ENCODE results near the gene CTDSP1.

Gene CTDSP1, protein sequence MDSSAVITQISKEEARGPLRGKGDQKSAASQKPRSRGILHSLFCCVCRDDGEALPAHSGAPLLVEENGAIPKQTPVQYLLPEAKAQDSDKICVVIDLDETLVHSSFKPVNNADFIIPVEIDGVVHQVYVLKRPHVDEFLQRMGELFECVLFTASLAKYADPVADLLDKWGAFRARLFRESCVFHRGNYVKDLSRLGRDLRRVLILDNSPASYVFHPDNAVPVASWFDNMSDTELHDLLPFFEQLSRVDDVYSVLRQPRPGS

DNA sequence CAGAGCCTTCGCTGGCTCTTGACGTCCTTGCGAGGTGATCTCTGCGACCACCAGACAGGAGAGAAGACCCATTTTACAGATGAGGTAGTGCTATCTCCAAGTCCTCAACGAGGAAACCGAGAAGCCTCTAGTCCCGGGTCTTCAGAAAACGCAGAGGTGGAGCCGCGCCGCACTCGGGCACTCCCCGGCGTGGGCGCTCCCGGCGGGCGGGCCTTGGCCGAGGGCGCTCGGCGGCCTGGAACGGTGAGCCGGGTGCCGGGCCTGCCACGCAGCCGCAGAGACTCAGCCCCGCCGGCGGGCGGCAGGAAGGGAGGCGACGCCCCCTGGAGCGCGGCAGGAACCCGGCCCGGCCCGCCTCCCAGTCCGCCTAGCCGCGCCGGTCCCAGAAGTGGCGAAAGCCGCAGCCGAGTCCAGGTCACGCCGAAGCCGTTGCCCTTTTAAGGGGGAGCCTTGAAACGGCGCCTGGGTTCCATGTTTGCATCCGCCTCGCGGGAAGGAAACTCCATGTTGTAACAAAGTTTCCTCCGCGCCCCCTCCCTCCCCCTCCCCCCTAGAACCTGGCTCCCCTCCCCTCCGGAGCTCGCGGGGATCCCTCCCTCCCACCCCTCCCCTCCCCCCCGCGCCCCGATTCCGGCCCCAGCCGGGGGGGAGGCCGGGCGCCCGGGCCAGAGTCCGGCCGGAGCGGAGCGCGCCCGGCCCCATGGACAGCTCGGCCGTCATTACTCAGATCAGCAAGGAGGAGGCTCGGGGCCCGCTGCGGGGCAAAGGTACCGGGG is at the start of gene CTDSP1:
TSS of gene CTDSP1 (plus strand) at position 478 of the 776 bp plus-strand sequence. CDS start at position 701, 223 bp downstream.
- peak; percentile 96 for DNase-seq

DNA sequence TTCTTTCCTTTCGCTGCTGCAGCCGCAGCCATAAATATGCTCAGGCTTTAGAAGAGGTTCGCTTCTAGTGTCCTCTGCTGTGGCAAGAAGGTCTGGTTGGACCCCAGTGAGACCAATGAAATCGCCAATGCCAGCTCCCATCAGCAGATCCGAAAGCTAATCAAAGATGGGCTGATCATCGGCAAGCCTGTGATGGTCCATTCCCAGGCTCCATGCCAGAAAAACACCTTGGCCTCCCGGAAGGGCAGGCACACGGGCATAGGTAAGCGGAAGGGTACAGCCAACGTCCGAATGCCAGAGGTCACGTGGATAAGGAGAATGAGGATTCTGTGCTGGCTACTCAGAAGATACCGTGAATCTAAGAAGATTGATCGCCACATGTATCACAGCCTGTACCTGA is 45.6 kb upstream of the CTDSP1 start:
- no peak for DNase-seq

DNA sequence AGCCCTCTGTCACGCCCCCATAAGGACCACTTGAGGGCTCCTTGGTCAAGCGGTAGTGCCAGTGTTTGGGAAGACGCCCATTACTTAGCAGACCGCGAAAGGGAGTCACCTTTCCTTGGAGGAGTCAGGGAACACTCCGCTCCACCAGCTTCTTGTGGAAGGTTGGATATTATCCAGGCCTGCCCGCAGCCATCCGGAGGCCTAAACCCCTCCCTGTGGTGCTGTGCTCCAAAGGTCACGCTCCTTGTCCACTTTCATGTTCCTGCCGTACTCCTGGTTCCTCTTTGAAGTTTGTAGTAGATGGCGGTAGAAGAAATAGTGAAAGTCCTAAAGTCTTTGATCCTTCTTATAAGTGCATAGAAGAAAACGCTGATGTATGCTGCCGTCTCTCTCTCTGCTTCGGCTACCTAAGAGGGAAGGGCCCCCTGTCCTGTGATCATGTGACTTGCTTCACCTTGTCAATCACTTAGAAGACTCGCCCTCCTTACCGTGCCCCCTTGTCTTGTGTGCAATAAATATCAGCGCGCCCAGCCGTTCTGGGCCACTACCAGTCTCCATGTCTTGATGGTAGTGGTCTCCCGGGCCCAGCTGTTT is 44.7 kb upstream of the CTDSP1 start:
- no peak for DNase-seq

DNA sequence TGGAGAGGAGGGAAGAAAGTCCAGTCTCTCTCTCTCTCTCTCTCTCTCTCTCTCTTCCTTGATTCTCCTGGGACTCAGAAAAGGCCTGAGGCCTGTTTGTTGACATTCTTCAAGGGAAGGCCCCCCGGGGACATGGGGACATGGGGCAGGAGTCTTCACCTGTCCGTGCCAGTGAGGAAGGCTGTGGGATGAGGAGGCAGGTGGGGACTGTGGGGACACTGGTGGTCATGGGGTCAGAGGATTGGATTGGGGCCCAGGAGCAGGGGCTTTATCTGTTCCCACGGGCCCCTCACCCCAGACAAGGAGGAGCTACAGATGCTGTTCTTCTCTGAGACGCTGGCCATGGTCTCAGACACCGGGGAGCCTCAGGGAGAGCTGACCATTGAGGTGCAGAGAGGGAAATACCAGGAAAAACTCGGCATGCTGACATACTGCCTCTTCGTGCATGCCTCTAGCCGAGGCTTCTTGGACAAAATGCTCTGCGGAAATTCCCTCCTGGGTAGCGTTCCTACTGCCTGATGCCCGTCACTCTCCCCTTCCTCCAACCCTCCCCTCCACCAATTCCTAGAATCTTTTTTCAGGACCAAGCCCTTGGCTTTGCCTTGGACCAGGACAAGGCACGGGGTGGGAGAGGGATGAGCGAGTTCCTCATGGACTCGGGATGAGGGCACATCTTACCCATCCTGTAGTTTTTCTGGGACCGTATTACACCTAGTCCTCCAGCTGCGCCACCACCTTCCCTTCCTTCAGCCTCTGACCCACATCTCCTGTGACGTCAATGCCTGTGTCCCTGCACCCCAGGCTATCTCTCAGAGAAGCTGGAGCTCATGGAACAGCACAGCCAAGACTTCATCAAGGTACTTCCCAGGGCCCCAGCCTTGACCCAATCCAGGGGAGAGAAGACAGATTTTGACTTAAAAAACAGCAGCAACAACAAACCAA is 42.2 kb upstream of the CTDSP1 start:
- no peak for DNase-seq

DNA sequence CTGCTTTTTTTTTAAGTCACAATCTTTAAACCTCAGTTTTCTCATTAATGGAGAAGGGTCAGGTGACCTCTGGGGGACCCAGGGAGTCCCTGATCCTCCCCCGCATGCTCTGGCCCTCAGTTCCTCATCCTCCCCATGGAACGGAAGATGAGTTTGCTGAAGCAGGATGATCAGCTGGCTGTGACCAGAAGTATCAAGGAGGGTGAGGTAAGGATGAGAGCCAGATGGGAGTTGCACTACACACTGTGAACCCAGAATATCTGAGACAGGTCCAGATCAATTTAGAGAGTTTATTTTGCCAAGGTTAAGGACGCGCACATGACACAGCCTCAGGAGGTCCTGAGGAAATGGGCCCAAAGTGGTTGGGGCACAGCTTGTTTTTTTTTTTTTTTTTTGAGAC is 39.2 kb upstream of the CTDSP1 start:
- DNase-seq: no peak

DNA sequence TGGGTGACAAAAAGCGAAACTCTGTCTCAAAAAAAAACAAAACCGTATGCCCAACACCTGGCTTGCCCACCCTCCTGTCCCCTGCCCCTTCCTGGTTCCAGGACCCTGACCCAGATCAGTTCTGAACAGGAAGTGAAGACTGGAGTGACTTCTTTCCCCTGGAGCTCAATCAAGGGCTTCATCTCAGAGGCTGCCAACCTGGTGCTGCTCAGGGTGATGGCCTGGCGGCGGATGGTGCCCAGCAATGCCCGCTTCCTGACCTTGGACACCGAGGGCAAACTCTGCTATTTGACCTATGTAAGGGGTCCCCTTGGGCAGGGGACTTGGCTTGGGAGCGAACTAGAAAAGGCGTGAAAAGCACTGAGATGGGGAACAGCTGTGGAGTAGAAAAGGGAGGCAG is 37.1 kb upstream of the CTDSP1 start:
- no peak for DNase-seq

DNA sequence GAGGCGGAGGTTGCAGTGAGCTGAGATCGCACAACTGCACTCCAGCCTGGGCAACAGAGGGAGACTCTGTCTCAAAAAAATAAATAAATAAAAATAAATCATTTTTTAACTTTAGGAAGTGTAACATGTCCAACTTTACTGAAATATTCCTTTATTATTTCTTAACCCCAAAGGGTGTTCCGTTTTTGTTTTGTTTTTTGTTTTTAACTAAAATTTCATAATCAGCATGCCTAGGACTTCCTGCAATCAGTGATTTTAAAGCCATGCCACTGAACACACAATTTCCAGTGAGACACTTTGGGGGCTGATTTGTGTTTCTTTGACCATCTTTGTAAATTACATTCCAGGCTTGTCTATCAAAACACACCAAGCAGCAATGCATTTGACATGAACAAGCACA is 35.9 kb upstream of the CTDSP1 start:
- no peak for DNase-seq

DNA sequence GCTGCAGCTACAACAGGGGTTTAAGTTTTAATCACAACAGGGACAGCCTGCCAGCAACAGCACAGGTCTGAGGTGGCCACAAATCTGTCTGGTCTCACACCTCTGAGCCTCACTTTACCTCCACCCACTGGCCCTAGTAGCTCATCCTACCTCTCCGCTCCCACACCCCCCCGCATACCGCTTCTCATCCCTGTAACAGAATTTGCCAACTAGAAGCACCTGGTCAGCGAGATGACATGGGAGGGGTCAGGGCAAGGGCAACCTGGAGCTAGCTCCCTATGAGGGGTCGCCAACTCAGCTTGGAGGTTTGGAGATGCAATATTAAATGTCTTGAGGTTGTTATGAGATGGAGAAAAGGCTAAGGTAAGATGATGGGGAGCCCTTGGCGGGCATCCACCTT is 35.5 kb upstream of the CTDSP1 start:
- no peak for DNase-seq

DNA sequence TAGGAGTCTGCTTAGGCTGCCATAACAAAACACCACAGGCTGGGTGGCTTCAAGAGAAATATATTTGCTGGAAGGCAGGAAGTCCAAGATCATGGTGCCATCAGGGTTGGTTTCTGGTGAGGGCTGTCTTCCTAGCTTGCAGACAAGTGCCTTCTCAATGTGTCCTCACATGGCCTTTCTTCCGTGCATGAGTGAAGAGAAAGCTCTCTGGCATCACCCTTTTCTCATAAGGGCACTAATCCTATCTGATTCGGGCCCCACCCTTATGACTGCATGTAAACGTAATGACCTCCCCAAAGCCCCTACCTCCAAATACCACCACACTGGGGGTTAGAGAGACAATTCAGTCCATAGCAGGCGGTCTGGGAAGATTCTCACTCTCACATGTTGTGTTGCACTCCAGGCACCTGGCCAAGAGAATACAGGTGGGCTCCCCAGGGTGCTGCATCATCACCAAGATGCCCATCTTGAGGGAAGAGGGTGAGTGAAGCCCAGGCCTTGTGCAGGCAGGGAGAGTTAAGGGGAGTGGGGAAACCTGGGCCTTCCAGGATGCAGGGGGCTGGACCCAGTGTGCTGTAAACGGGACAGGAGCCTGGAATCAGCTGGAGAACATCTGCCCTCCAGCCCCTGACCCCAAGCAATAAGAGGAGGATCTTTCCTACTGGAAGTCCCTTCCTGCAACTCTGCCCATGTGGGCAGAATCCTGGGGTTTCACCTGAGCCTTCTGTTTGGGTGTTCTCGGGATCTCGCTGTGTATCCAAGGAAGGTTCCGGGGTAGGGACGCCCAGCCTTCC is 32.9 kb upstream of the CTDSP1 start:
- no peak for DNase-seq

DNA sequence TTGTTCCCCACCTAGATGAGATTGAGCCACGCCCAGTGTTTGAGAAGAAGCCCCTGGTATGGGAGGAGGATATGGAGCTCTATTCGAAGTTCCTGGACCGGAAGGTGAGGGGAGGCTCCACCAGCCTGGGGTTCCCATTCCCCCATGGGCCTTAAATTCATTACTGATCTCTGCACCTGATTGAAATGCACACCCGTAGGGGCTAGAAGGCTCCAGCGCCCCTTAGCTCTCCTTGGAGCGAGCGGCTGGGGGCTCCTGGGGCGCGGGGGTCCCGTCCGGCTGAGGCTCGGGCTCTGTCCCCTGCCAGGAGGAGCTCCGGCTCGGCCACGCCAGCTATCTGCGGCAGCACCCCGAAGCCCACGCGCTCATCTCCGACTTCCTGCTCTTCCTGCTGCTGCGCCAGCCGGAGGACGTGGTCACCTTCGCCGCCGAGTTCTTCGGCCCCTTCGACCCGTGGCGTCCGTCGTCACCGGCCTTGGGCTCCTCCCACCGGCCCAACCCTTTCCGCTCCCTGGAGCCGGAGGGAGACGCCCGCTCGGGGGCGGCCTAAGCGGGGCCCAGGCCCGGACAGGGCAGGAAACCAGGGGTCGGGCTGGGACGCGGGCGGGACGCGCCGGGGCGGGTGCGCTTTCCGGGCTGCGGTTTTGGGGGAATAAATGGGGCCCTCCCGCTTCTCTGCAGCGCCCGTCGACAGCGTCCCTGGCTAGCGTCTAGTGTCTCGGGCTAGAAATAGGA is 32.1 kb upstream of the CTDSP1 start:
- DNase-seq: peak; percentile 81

DNA sequence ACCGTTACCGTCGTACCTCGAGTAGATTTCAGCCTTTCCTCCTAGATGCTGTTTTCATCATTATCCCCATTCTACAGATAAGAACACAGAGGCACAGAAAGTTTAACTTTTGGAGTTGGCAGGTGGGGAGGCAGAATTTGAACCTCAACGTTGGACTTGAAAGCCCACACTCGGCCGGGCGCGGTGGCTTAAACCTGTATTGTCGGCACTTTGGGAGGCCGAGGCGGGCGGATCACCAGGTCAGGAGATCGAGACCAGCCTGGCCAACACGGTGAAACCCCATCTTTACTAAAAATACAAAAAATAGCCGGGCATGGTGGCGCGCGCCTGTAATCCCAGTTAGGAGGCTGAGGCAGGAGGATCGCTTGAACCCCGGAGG is 31.5 kb upstream of the CTDSP1 start:
- no peak for DNase-seq

DNA sequence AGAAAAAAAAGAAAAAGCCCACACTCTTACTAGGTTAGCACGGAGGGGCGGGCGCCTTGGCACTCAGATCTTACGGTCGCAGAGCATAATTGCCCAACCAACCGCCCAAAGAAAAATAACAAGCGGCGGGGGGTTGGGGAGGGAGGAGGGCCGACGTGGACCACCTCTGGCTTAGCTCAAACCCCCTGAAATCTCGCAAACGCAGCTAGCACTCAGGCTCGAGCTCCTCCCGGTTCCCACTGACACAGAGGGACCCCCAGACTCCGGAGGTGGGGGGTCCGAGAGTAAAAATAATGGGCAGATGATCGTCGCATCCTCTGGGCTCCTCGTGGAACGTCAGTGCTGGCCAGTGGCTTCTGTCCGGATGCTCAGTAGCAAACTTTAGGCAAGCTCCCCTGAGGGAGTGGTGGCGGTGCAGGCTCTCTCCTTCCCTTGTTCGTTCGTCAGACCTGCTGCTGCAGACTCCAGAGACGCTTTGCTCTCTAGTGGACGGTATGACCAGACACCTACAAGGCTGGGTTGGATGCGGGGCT is 31.0 kb upstream of the CTDSP1 start:
- DNase-seq: no peak

DNA sequence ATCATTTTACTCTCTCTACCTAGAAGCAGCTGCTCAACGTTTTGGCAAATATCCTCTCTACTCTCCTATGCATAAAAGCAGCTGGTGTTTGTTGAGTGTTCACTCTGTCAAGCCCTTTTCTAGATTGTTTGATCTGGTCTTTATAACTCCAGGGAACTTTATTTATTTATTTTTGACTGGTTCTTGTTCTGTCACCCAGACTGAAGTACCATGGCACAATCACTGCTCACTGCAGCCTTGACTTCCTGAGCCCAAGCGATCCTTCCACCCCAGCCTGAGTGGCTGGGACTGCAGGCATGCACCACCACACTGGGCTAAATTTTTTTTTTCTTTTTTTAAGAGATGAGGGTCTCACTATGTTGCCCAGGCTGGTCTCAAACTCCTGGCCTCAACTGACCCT is 30.3 kb upstream of the CTDSP1 start:
- no peak for DNase-seq

DNA sequence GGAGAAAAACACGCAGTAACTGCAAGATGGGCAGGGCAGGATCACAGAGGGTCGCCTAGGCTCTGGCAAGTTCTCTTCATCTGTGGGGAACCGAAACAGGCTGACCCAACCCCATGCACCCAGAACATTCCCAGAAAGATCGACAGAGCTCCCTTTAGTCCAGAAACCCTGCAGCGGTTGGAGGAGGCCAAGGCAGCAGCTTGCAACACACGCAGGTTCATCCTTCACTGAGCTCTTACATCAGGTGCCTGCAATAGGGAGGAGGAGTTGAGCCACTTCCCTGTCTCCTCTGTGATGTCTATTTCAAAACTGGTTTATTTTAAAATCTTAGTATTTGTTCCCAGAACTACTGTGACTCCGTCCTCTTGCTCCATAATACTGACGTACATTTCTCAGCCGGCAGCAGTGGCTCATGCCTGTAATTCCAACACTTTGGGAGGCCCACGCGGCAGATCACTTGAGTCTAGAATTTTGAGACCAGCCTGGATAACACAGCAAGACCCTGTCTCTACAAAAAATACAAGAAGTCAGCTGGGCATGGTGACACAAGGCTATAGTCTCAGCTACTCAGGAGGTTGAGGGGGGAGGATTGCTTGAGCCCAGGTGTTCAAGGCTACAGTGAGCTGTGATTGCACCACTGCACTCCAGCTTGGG is 29.1 kb upstream of the CTDSP1 start:
- DNase-seq: no peak

DNA sequence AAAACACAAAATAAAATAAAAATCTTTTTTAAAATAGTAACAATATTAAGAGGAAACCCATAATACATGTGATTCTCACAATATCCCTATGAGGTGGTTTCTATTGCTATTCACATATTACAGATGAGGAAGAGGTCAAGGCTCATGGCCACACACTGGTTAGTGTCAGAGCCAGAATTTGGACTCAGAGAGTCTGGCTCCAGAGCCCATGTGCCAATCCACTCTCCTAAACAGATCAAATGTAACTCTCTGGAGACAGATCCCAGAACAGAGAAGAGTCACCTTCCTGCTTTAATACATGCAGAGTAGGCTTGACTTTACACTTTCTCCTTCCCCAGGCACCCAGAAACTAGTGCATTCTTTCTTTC is 27.7 kb upstream of the CTDSP1 start:
- DNase-seq: no peak

DNA sequence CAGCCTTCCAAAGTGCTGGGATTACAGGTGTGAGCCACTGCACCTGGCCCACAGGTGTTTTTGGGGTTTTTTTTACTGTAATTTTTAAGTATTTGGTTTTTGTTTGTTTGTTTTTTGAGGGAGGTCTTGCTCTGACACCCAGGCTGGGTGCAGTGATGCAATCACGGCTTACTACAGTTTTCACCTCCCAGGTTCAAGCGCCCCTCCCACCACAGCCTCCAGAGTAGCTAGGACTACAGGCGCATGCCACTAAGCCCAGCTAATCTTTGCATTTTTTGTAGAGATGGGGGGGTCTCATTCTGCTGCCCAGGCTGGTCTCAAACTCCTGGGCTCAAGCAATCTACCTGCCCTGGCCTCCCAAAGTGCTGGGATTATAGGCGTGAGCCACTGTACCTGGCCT is 24.9 kb upstream of the CTDSP1 start:
- no peak for DNase-seq

DNA sequence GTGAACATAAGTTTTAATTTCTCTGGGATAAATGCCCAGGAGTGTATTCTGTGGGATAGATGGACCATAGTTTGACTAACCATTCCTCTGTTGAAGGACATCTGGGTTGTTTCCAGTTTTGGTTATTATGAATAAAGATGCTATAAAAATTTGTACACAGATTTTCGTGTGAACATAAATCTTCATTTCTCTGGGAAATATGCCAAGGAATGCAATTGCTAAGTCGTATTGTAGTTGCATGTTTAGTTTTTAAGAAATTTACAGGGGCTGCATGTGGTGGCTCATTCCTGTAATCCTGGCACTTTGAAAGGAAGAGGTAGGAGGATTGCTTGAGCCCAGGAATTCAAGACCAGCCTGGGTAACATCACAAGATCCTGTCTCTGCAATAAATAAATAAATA is 24.5 kb upstream of the CTDSP1 start:
- DNase-seq: no peak

DNA sequence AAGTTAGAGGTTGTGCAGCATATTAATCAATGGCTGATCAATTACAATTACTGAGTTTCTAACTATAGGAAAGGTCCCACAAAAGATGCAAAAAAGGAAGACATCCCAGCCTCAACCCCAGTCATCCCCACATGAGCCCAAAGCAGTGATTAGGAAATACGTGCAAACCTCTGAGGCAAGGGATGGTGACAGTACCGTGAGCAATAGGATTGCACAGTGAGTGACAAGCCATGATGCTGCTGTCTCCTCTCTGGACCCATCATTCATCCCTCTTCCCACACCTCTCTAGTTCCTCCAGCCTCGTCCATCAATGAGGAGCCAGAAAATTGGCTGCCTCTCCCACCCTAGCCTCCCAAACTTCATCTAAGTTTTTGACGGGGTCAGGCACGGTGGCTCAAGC is 21.6 kb upstream of the CTDSP1 start:
- no peak for DNase-seq

DNA sequence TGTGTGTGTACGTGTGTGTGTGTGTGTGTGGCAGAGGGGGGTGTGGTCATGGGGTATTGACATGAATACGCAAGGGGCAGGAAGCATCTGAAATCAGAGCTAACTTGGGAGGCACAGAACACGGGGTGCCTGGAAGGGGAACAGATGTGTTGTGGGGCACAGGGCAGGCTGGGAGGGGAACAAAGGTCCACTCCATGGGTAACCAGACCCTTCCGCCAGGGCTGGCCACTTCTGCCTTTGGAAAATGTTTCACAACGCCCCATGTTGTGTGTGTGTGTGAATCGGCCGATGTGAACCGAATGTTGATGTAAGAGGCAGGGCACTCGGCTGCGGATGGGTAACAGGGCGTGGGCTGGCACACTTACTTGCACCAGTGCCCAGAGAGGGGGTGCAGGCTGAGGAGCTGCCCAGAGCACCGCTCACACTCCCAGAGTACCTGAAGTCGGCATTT is 17.7 kb upstream of the CTDSP1 start, which contains the start of gene SLC11A1:
TSS of gene SLC11A1 (plus strand) at position 358 of the 451 bp plus-strand sequence. CDS start 96 bp downstream, outside the sequence.
- no peak for DNase-seq

DNA sequence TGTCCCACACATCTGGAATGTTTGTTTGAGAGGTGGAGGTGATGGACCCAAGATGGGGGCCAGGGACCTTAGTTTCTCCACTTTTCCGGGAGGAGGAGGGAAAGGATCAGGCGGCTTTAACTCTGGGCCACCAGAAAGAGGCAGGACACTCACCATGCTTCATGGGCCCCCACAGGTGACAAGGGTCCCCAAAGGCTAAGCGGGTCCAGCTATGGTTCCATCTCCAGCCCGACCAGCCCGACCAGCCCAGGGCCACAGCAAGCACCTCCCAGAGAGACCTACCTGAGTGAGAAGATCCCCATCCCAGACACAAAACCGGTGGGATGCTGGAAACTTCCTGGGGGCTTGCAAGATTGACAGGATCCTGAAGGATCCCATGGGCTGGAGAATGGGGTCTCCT is 16.9 kb upstream of the CTDSP1 start:
- DNase-seq: no peak
